Central memory CD8-positive, alpha-beta T cell (primary cell): ENCODE data around the gene FSCN2.

ENCODE experiments used
- ATAC-seq: fragments of 150-1000 bp; cut with Tn5 transposase; replicated peaks from 2 replicates; pipeline ENCODE4 v1.10.0; 2022; ENCODE audit warnings: mild to moderate bottlenecking, moderate FRiP score, moderate number of reproducible peaks; ENCODE audit not compliant: poor library complexity, severe bottlenecking; ENCODE audit errors: extremely low read depth
- DNase-seq, 2 donors: peaks; one replicate each; pipeline ENCODE4 v3.0.0; 2021; ENCODE audit warnings: low spot score in 2 of 2
- H3K27ac Mint-ChIP-seq: one replicate; pipeline ENCODE4 v1.8.0; 2022; ENCODE audit warnings: low read depth, mild to moderate bottlenecking, moderate library complexity, mixed read lengths
- H3K27me3 Mint-ChIP-seq: one replicate; pipeline ENCODE4 v1.8.0; 2022; ENCODE audit warnings: mixed read lengths
- H3K36me3 Mint-ChIP-seq: one replicate; pipeline ENCODE4 v1.8.0; 2022; ENCODE audit warnings: mild to moderate bottlenecking, moderate library complexity, mixed read lengths; ENCODE audit not compliant: insufficient read depth
- H3K4me1 Mint-ChIP-seq: one replicate; pipeline ENCODE4 v1.8.0; 2022; ENCODE audit warnings: mixed read lengths
- H3K4me3 Mint-ChIP-seq: one replicate; pipeline ENCODE4 v1.8.0; 2022; ENCODE audit warnings: mild to moderate bottlenecking, moderate library complexity, mixed read lengths
- H3K9me3 Mint-ChIP-seq: one replicate; pipeline ENCODE4 v1.8.0; 2022; ENCODE audit warnings: mixed read lengths

The FSCN2 gene

DNA sequence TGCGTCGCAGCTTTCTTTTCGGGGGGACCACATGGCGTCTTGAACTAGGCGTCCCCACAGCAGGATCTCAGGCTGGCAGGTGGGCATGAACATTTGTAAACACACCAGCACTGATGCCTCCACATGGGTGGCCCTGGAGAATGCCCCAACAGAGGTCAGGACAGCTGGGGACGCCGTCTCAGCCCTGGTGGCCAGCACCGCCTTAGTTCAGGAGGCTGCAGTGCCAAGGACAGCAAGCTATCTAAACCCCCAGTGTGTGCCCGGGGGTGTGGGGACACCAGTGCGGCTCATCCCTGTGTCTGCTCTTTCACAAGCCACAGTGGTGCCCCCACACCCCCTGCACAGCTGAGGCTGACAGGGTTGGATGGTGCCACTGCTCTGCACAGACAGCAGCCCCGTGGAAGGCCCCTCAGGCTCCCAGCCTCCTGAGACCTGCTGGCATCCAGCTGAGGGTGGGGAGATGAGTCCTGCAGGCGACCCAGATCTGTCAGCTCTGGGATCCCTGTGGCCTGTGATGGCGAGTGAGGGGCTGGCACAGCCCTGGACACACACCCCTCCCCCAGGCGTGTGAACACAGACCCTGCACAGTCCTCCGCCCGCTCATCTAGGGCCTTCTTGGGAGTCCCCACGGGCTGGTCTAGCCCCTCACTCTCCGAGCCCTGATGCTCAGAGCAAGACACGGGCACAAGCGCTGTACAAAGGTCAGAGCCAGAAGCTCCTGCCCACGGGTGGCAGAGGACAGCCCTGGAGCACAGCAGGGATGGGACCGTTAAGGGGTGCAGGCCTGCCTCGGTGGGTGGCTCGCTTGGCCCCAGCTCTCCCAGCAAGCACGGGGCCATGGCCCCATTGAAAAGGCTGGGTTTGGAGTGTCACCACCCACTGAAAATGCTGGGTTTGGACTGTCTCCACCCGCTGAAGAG, 10.7 kb downstream of the FSCN2 start:
- Mint-ChIP-seq H3K27me3 (no peaks in the 10 kb centered on the region), H3K4me1 (peaks cover 6% of the 10 kb centered on the region), H3K36me3 (peaks cover 2% of the 10 kb centered on the region), H3K4me3 (no peak overlapping the region), H3K9me3 (no peaks in the 10 kb centered on the region), H3K27ac (no peak overlapping the region)
- DNase-seq (no peak), ATAC-seq (no peak)

DNA sequence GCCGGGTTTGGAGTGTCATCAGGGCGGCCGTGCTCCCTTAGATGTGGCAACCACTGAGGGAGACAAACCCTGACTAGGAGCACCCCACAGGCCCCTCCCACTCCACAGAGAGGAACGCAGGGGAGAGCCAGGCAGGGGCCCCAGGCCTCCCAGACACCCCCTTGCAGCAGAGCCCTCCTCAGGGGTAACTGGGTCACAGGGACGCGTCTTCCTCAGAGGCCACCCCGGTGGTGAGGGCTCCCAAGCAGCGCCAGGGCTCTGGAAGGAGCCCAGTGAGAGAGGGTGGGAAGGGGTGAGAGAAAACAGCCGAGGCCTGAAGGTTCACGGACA, 11.4 kb downstream of the FSCN2 start:
- no peak for ATAC-seq

DNA sequence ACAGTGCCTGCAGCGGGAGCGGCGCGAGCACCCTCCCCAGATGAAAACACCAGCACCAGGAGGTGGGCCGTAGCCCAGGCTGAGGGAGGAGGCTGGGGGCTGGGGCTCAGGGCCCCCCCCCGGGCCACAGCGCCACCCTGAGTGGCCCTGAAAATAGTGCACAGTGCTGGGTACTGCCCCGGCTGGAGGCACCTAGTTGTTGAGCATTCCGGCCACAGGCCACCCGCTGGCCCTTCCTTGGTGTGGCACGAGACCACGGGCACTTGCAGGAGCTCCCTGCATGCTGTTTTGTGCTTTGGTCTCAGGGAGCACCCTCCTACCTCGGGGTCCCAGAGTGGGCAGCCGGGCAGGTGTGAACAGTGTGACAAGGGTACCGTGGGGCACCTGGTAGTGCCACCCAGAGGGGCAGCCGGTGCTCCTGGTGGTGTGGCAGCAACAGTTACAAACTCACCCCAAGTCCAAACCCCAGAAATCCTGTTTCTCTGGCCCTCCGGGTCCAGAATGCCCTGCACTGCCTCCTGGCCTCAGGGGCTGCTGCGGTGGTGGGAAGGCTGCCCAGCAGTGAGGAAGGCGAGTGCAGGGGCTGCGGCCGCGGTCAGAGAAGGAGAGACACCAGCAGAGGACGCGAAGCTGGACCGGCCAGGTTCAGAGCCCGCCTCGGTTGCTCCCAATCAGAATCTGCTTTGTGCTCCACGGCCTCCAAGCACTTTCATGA, 11.9 kb downstream of the FSCN2 start:
- H3K4me3 Mint-ChIP-seq = no peak overlapping the region
- peaks cover 6% of the 10 kb centered on the region for H3K4me1 Mint-ChIP-seq
- H3K27me3 Mint-ChIP-seq = no peaks in the 10 kb centered on the region
- no peaks in the 10 kb centered on the region for H3K9me3 Mint-ChIP-seq
- DNase-seq (no peak), ATAC-seq (no peak)
- no peak overlapping the region for H3K27ac Mint-ChIP-seq
- H3K36me3 Mint-ChIP-seq = peaks cover 2% of the 10 kb centered on the region

More for the DNA sequence above, 11.4 kb downstream of the FSCN2 start:
- Mint-ChIP-seq H3K36me3 (peaks cover 2% of the 10 kb centered on the region), H3K27me3 (no peaks in the 10 kb centered on the region), H3K27ac (no peak overlapping the region), H3K9me3 (no peaks in the 10 kb centered on the region), H3K4me1 (peaks cover 6% of the 10 kb centered on the region), H3K4me3 (no peak overlapping the region)
- no peak for DNase-seq

DNA sequence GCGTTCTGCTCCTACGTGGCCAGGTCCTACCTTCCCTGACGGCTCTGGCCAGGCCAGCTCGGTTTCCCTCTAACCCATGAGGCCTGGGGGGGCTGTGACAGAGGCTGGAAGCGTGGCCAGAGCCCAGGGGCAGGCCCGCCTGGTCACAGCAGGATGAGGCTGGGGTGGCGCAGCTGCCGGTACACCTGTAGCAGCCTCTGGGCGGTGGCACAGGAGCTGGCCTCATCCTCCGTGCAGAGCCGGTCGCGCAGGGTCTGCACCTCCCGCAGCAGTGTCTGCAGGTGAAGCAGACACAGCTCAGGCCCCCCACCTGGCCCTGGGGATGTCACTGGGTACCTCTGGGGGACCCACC, 12.5 kb downstream of the FSCN2 start:
- no peak overlapping the region for H3K4me3 Mint-ChIP-seq
- H3K36me3 Mint-ChIP-seq = peaks cover 4% of the 10 kb centered on the region
- H3K4me1 Mint-ChIP-seq = peaks cover 6% of the 10 kb centered on the region
- DNase-seq (no peak), ATAC-seq (no peak)
- no peak overlapping the region for H3K27ac Mint-ChIP-seq
- no peaks in the 10 kb centered on the region for H3K27me3 Mint-ChIP-seq
- H3K9me3 Mint-ChIP-seq = no peaks in the 10 kb centered on the region

DNA sequence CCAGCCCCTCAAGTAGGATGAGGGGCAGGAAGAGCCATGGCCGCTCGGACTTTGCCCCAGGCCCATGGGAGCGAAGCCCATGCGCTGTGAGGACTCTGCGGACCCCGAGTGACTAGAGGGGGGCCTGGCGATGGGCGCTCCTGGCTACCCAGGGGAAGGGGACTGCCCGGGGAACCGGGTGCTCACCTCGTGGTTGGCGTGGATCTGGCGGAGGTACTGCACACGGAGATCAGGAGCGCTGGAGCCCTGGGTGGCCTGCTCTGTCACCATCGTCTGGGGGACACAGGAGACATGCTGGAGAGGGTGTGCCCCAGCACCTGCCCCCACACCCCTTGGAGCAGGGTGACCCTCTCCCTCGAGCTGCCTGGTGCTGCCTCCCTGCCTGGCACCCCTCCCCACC, 12.9 kb downstream of the FSCN2 start:
- DNase-seq (no peak), ATAC-seq (no peak)
- Mint-ChIP-seq H3K36me3 (peaks cover 4% of the 10 kb centered on the region), H3K4me3 (no peak overlapping the region), H3K27ac (no peak overlapping the region), H3K4me1 (peaks cover 6% of the 10 kb centered on the region), H3K27me3 (no peaks in the 10 kb centered on the region), H3K9me3 (no peaks in the 10 kb centered on the region)

DNA sequence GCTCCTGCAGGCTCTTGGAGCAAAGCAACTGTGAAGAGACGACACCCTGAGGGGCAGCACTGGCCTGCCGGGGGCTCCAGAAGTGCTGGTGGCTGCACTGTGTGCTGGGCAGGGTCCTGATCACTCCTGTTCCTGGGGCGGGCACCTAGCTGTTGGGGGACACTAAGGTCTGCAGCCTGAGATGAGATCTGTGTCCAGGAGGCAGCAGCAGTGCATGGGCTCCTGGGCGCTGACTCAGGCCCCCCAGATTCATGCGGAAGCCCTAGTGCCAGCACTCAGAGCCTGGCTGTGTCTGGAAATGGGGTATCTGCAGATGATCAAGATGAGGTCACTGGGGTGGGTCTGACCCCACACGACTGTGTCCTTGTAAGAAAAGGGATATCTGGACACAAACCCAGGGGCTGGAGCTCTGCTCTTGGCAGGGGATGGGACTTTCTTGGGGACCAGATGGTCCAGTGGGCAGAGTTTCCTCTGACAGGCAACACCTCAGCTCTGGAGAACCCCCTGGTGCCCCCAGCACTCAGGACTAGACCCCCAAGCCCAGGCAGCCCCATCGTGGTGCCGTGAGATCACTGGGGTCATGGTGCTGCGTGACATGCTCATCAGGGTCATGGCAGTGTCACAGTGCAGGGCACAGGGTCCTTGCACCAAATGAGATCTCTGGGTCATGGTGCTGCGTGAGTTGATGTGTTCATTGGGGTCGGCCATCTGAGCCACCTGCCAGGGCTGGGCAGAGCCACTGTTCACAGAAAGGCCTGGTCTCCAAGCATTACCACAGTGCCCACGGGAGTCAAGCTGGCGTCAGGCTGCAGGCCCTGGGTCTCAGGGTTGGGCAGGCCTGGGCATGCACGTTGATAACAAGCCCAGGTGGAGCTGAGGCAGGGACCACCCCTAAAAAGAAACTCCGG, 14.5 kb downstream of the FSCN2 start:
- ATAC-seq (no peak), DNase-seq (no peak)
- Mint-ChIP-seq H3K9me3 (no peaks in the 10 kb centered on the region), H3K4me3 (no peak overlapping the region), H3K36me3 (peaks cover 9% of the 10 kb centered on the region), H3K4me1 (peaks cover 6% of the 10 kb centered on the region), H3K27me3 (no peaks in the 10 kb centered on the region), H3K27ac (no peak overlapping the region)

DNA sequence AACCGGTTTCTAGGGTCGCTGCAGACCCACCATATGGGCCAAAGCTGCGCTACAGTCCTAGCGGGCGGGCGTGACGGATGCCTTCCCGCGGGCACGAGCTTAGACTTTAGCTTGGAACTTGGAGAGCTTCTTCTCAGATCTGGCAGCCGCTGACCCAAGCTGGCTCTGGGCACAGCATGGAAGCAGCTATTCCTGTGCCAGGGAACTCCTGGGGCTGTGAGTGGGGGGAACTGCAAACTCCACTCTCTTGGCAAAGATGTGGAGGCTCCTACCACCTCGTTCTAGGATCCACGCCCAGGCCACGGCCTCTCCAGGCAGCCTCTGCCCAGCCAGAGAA, 15.1 kb downstream of the FSCN2 start:
- Mint-ChIP-seq H3K4me3 (no peak overlapping the region), H3K27ac (no peak overlapping the region), H3K36me3 (peaks cover 9% of the 10 kb centered on the region), H3K9me3 (no peaks in the 10 kb centered on the region), H3K4me1 (no peaks in the 10 kb centered on the region), H3K27me3 (no peaks in the 10 kb centered on the region)
- no peak for DNase-seq
- ATAC-seq = no peak

DNA sequence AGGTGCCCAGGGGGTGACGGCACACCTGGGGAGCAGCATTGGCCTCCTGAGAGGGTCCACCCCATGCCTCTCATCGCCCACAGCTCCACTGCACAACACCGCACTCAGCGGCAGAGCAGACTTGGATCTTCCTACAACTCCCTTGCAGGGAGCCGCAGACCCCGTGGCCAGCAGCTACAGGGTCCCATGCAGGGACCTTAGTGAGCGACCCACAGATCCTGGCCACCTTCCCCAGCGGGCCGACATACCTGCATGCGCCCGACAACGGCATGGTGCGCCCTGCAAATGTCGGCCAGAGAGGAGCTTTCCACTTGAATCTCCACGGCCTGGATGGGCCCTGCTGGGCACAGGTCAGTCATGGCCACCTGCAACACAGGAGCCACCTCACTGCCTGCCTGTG, 15.6 kb downstream of the FSCN2 start:
- H3K36me3 Mint-ChIP-seq = peaks cover 9% of the 10 kb centered on the region
- no peaks in the 10 kb centered on the region for H3K27me3 Mint-ChIP-seq
- ATAC-seq (no peak), DNase-seq (no peak)
- no peaks in the 10 kb centered on the region for H3K9me3 Mint-ChIP-seq
- no peaks in the 10 kb centered on the region for H3K4me1 Mint-ChIP-seq
- H3K27ac Mint-ChIP-seq = no peak overlapping the region
- H3K4me3 Mint-ChIP-seq = no peak overlapping the region

DNA sequence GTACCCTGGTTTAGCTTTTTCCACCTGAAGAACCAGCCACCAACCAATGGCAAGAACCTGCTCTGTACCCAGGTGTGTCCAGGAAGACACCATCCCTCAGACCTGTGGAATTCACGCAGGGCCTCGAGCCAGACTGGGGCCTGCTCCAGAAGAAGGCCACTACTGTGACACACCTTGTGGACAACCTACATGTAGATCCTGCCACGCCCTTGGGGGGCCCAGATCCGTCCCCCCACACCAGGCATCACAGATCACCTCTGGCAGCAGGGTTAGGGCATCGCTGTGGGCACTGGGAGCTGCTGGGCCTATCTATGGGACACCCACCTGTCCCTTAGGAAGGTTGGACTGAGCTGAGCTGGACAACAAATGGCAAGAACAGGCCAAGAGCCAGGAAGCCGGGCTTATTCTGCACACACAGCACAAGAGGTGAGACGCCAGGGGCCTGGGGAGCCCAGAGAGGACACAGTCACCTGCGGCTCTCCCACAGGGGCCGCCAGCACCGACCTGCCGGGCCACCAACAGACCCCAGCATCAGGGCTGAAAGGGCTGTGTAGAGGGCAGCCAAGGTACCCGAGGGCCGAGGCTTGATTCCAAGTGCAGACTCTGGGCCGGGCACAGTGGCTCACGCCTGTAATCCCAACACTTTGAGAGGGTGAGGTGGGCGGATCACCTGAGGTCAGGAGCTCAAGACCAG, 16.3 kb downstream of the FSCN2 start:
- Mint-ChIP-seq H3K27me3 (no peaks in the 10 kb centered on the region), H3K9me3 (no peaks in the 10 kb centered on the region), H3K4me1 (peaks cover under 1% of the 10 kb centered on the region), H3K4me3 (no peak overlapping the region), H3K36me3 (peaks cover 10% of the 10 kb centered on the region), H3K27ac (peak overlapping the region; percentile 47)
- DNase-seq (no peak), ATAC-seq (no peak)

DNA sequence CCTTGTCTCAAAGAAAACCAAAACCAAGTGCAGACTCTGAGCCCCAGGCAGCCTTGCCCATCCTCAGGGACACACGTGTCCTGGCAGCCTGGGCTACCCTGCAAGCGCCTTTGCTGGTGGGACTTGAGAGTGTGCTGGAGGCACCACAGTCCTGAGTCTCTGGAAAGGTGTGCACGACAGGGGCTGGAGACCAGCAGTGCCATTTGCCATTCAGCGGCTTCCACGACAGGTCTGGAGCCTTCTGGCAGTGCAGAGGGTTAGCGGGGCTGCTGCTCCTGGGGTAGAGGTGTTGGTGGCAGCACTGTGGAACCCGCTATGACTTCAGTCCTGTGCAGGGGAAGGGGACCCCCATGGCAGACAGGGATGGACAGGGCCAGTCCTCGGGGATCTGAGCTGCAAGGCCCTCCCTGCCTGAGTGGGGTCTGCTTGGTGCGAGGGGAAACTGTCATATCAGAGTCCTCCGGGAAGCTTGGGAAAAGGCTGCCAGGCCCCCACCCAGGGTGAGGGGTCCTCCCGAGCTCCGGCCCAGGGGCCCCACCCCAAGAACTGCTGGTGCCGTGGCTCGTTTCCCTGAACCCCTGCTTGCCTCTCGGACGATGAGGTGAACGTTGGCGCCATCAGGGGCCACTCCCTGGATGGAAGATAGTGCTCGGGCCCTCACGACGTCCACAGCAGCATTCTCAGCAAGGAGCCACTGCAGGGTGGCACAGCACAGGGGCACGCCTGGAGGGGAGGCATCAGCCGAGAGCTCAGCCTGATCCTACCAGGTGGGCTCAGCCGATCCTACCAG, 17.2 kb downstream of the FSCN2 start:
- H3K4me3 Mint-ChIP-seq = no peak overlapping the region
- H3K27ac Mint-ChIP-seq = no peak overlapping the region
- H3K9me3 Mint-ChIP-seq = no peaks in the 10 kb centered on the region
- H3K27me3 Mint-ChIP-seq = no peaks in the 10 kb centered on the region
- no peak for DNase-seq
- peaks cover 15% of the 10 kb centered on the region for H3K36me3 Mint-ChIP-seq
- ATAC-seq = no peak
- H3K4me1 Mint-ChIP-seq = peaks cover 9% of the 10 kb centered on the region

DNA sequence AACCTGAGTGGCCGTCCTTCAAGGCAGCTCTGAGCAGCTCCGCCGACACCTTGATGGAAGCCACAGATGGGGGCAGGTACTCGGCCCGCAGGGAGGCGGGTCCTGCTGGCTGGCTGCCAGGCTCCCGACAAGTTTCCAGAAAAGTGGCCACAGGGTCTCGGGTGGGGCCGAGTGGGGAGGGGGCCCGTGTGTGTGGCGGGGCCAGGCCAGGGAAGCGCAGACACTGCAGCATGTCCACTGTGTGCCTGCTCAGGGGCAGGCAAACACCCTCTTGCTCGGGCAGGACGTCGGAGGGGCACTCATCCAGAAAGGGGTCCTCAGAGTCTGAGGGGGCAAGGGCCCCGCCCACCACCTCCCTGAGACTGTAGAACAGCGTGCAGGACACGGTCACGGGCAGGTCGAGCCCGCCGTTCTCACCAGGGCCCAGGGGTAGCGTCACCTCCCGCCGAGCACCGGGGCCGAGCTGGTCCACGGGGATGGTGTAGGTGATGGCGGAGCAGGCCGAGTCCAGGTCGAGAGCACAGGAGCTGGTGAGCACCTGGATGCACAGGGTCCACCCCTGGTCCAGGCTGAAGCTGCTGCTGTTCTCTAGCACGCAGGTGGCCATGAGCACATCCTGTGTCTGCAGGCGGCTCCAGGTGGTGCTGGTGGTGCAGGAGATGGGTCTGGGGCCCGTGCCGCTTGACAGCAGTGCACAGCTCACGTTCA, 18.9 kb downstream of the FSCN2 start:
- Mint-ChIP-seq H3K27me3 (no peaks in the 10 kb centered on the region), H3K36me3 (peaks cover 19% of the 10 kb centered on the region), H3K4me1 (peaks cover 15% of the 10 kb centered on the region), H3K27ac (no peak overlapping the region), H3K9me3 (no peaks in the 10 kb centered on the region), H3K4me3 (no peak overlapping the region)
- ATAC-seq (no peak), DNase-seq (no peak)
